ENCODE data around the gene MAGEF1. TPM values are rescaled to one million over a fixed set of nuclear protein-coding genes. Genes with fewer than 3 reads are reported as not detected.

Gene MAGEF1
- total and polyA plus RNA-seq, 2 donors (not counting 3 experiments of a cell fraction or from before 2014, with no cell fraction given) = 7.0 to 14.2 TPM

DNA sequence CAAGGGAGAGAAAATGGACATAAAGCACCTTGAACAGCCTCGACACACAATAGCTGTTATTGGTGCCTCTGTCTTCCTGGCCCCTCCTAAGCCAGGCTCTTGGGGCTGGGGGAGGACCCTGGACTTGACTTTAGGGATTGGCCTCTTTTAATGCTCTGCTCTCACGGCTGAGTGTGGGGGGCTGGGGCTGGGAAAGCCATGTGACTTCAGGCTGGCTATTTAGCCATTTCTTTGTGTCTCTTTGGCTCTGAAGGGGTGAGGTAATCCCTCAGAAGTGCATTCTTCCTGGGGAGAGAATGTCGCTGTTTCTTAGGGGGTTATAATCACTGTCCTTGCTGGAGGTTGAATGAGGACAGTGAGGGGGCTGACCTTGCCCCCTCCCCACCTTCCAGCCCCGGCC is 26.2 kb downstream of the MAGEF1 start:
- H3K4me3 ChIP-seq (replicated peaks in 1 of 3; ENCODE audit: insufficient read depth in 1 of 3, low read depth in 1 of 3, low read length in 3 of 3) = no peak overlapping the region
- BruUV-seq (replicated peaks) = no TSS peak
- CTCF ChIA-PET = no interaction called here
- DNase-seq (ENCODE audit: low read depth, low spot score) (no peak), FAIRE-seq (no peak)
- H3K27ac ChIP-seq (ENCODE audit: insufficient read depth, low read depth, low read length) = no peak overlapping the region
- peaks cover 0 to 7% of the 10 kb centered on the region in 2 experiments for H3K27me3 ChIP-seq (ENCODE audit: control insufficient read depth in 2 of 2, insufficient read depth in 2 of 2, low read length in 2 of 2)
- no peak overlapping the region for H3K9ac ChIP-seq (replicated peaks; ENCODE audit: extremely low read depth, insufficient read depth, low read length)
- no peaks in the 10 kb centered on the region for H3K79me2 ChIP-seq (ENCODE audit: control insufficient read depth, insufficient read depth, low read length)
- no peaks in the 10 kb centered on the region for H3K36me3 ChIP-seq (ENCODE audit: control insufficient read depth in 2 of 2, extremely low read depth in 1 of 2, insufficient read depth in 2 of 2, low read length in 2 of 2)
- no peaks in the 10 kb centered on the region for H3K4me1 ChIP-seq (ENCODE audit: control insufficient read depth, extremely low read depth, insufficient read depth, low read length)
- H3K9me3 ChIP-seq (replicated peaks; ENCODE audit: control insufficient read depth, insufficient read depth, low read length) = no peaks in the 10 kb centered on the region
- no peaks in the 10 kb centered on the region for H3K9me1 ChIP-seq (replicated peaks; ENCODE audit: control insufficient read depth, extremely low read depth, insufficient read depth, low read length)
- dilution Hi-C loops (cut with MboI; ENCODE audit: extremely low pct_ligation_motif_present, low sequenced_read_pairs) = no loop called here
- intact Hi-C loops (cut with micrococcal nuclease) = no loop called here
- TF ChIP-seq POLR2AphosphoS5 (IDR thresholded peaks at IDR 0.05; ENCODE audit: insufficient read depth, low read depth, low read length) (no peak), MYC (IDR thresholded peaks at IDR 0.05; ENCODE audit: low read depth, low read length) (no peak), JUN (IDR thresholded peaks at IDR 0.05; ENCODE audit: borderline replicate concordance, insufficient read depth, insufficient read length, low read depth) (no peak), MAX (IDR thresholded peaks at IDR 0.05; ENCODE audit: insufficient read depth, insufficient read length) (no peak), CTCF (IDR thresholded peaks at IDR 0.05; ENCODE audit: extremely low read depth in 1 of 2, insufficient read depth in 1 of 2, low read depth in 1 of 2, low read length in 2 of 2) (no peak), EZH2 (IDR thresholded peaks at IDR 0.05; ENCODE audit: borderline replicate concordance, low read depth, low read length, severe bottlenecking) (no peak), POLR2A (IDR thresholded peaks at IDR 0.05; ENCODE audit: low read depth, low read length) (no peak)
- POLR2A ChIA-PET = no interaction called here
- no peak overlapping the region for H3K4me2 ChIP-seq (ENCODE audit: insufficient read depth, low read length)
- H4K20me1 ChIP-seq (replicated peaks; ENCODE audit: control insufficient read depth, extremely low read depth, insufficient read depth, low read length) = no peaks in the 10 kb centered on the region
- no peak overlapping the region for H2AFZ ChIP-seq (ENCODE audit: low read depth, low read length)

Measured in endothelial cell of umbilical vein (primary cell).